AG04450 (cell line): ENCODE data around the gene SDK1. TPM values are rescaled to one million over a fixed set of nuclear protein-coding genes. Genes with fewer than 3 reads are reported as not detected.

Experiments
- CTCF ChIA-PET: fragments of 300-600, 350-600 bp; formaldehyde crosslinking; extraction: SDS; loops from one replicate; lab custom pipeline; 2022; ENCODE audit warnings: antibody characterized with exemption, inconsistent platforms; lab: Charles Lee
- POLR2A ChIA-PET: fragments of 350-600 bp; formaldehyde crosslinking; extraction: SDS; loops from one replicate; lab custom pipeline; 2021; ENCODE audit warnings: antibody characterized with exemption, inconsistent platforms; lab: Yijun Ruan, JAX
- DNase-seq: peaks from one replicate; pipeline ENCODE4 v3.0.0-alpha.2; 2011; ENCODE audit warnings: low read depth, low spot score
- H3K27ac ChIP-seq: one replicate; pipeline ENCODE4 v1.5.1; 2012; ENCODE audit warnings: low read depth, low read length, control low read depth
- H3K27me3 ChIP-seq: one replicate; pipeline ENCODE4 v1.6.0; 2012; ENCODE audit warnings: low read length; ENCODE audit not compliant: control insufficient read depth, insufficient read depth
- H3K4me3 ChIP-seq: 2 replicates; pipeline ENCODE4 v1.5.1; 2011; ENCODE audit warnings: mild to moderate bottlenecking, low read depth, low read length, control low read depth
- H3K9me3 ChIP-seq: 2 replicates; pipeline ENCODE4 v1.5.1; 2012; ENCODE audit warnings: low read length; ENCODE audit not compliant: control insufficient read depth, insufficient read depth
- polyA plus RNA-seq: library from polyadenylated mRNA; depleted of rRNA; stranded (reverse); fragments of >200 nt; gene quantifications from 2 replicates; pipeline ENCODE4 v1.2.3, GENCODE V29; 2011
- TF ChIP-seq, protein P1 (sequence below): IDR thresholded peaks from 2 replicates; pipeline ENCODE4 v1.5.1; 2011; ENCODE audit warnings: low read depth, low read length, control low read depth, inconsistent platforms

Gene SDK1
- polyA plus RNA-seq, 1 experiment, result 2.2 TPM

DNA sequence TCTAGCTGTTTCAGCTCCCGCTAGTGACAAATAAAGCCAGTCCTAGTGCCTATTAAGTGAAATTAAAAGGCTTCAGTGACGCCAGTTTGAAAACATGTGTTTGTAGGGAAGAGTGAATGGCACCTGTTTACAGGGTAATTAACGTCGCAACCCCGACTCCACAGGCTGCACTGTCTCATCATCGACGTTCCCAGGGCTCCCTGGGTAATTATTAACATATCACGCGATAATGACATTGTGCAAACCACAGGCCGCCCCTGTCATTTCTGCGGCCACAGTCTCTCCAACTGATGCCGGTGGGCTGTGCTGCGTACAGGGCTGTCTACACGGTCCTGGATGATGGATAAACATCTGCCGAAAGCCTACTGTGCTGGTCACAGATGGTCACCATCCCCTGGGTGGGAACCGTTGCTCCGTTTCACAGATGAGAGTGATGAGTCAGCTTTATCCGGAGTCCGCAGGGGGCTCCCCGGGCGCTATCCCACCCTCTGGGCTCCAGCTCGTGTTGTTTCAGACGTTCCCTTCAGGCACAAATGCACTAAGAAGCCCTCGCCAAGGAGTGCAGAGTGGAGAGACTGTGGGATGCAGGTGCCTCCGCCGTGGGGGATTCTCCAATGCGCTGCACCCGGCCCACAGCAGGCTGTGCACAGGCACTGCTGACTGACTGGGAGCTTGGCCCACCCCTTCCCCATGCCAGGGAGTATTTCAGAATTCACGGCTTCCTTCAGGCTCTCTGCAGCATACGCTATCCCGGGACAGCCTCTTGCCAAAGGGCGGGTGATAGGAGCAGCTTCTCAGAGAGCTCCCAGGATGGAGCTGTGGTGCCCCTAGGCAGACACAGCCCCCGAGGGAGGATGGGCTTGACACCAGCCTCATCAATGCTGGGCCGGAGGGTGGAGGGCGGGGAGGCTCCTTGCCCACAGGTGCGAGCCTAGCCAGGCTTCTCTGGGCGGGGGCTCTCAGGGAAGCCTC, 889.2 kb downstream of the SDK1 start:
- ChIA-PET CTCF (no interaction called here), POLR2A (no interaction called here)
- no peaks in the 10 kb centered on the region for H3K27me3 ChIP-seq
- peaks cover 57% of the 10 kb centered on the region for H3K9me3 ChIP-seq
- TF ChIP-seq, protein P1, sequence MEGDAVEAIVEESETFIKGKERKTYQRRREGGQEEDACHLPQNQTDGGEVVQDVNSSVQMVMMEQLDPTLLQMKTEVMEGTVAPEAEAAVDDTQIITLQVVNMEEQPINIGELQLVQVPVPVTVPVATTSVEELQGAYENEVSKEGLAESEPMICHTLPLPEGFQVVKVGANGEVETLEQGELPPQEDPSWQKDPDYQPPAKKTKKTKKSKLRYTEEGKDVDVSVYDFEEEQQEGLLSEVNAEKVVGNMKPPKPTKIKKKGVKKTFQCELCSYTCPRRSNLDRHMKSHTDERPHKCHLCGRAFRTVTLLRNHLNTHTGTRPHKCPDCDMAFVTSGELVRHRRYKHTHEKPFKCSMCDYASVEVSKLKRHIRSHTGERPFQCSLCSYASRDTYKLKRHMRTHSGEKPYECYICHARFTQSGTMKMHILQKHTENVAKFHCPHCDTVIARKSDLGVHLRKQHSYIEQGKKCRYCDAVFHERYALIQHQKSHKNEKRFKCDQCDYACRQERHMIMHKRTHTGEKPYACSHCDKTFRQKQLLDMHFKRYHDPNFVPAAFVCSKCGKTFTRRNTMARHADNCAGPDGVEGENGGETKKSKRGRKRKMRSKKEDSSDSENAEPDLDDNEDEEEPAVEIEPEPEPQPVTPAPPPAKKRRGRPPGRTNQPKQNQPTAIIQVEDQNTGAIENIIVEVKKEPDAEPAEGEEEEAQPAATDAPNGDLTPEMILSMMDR, result no peak
- DNase-seq, result no peak
- no peak overlapping the region for H3K4me3 ChIP-seq
- H3K27ac ChIP-seq, result no peak overlapping the region

DNA sequence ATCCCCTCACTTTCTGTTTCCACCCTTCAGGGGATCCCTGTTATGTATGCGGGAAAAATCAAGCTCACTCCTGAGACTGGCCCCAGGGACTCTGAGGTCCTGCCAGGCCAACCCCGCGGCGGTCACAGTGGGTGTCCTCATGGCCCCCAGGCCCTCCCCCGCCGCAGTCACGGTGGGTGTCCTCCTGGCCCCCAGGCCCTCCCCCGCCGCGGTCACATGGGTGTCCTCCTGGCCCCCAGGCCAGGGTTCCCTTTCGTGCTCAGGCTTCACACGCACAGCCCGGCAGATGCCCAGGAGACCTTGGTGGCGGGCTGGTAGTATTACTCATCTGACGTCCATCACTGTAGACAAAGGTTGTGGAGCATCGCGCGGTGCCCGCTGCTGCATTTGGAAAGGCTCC, 890.0 kb downstream of the SDK1 start:
- Histone ChIP-seq H3K4me3 (no peak overlapping the region), H3K27ac (no peak overlapping the region), H3K27me3 (no peaks in the 10 kb centered on the region), H3K9me3 (peaks cover 57% of the 10 kb centered on the region)
- ChIA-PET POLR2A (no interaction called here), CTCF (no interaction called here)
- DNase-seq, result no peak
- TF ChIP-seq, protein P1, result no peak

DNA sequence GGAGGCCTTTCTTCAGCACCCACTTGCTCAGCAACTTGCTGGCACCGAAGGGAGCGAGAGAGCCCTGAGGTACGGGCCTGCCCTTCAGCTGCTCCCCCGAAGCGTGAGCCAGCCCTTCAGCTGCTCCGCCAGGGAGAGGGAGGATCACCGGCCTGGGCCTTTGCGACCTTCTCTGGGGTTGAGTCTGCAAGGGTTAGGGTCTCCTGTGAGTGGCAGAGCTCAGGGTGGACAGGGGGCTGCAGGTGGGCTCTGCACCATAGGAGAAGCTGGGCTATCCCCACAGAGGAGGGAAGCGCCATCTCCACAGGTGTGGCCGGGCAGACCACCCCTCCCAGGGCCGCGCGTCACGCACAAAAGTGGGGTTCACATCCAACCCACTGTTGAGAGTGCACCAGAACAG, 890.5 kb downstream of the SDK1 start:
- no peak overlapping the region for H3K27ac ChIP-seq
- POLR2A ChIA-PET, result no interaction called here
- no peak for DNase-seq
- no peak overlapping the region for H3K4me3 ChIP-seq
- CTCF ChIA-PET, result no interaction called here
- no peaks in the 10 kb centered on the region for H3K27me3 ChIP-seq
- TF ChIP-seq, protein P1, result no peak
- H3K9me3 ChIP-seq, result peaks cover 57% of the 10 kb centered on the region

DNA sequence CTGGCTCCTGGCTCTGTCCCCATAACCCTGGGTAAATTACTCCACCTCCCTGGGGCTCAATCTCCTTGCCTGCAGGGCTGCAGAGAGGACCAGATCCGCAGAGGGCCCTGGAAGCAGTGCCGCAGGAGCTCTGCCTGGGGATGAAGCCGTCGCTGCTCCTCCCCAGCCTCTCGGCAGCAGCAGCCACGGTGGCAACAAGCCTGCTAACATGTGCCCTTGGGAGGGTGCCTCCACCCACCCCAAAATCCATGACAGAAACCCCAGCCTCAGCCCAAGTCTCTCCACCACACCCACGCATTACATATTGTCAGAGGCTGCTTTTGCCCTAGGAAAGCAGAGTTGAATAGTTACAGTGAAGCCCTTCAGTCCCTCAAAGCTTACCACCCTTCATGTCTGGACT, 894.6 kb downstream of the SDK1 start:
- TF ChIP-seq, protein P1, result no peak
- Histone ChIP-seq H3K27me3 (no peaks in the 10 kb centered on the region), H3K27ac (no peak overlapping the region), H3K4me3 (no peak overlapping the region), H3K9me3 (peaks cover 75% of the 10 kb centered on the region)
- DNase-seq, result no peak
- POLR2A ChIA-PET, result no interaction called here
- CTCF ChIA-PET, result no interaction called here

DNA sequence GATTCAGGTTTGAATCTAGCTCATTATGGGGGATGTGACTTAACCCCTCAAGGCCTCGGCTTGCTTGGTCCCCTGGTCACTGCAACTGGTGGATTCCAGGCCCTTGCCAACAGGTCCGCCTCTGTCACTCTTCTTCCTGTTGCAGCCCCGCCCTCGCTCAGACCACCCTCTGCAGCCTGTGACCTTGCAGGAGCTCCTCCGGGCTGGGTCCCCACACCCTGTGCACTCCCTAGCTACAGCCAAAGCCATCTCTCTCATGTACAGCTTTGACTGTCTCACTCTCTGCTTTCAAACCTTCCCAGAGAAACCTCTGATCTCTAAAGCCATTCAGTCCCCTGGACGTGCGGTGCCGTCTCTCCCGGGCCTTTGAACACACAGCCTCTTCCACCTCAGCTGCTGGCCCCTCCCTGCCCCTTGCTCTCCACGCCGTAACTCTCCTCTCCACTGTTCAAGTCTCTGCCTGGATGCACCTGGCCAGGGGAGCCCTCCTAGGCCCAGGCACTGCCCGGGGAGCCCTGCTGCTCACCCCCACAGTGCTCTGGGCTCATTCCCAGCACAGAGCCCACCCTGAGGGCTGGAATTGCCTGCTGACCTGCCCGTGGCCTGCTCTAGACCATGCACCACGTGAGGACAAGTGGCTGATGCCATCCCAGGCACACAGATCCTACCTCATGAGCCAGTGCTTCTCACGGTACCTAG, 895.2 kb downstream of the SDK1 start:
- ChIA-PET CTCF (no interaction called here), POLR2A (no interaction called here)
- no peak overlapping the region for H3K27ac ChIP-seq
- TF ChIP-seq, protein P1, result no peak
- no peak overlapping the region for H3K4me3 ChIP-seq
- DNase-seq, result no peak
- H3K9me3 ChIP-seq, result peaks cover 74% of the 10 kb centered on the region
- no peaks in the 10 kb centered on the region for H3K27me3 ChIP-seq
